Muscle layer of duodenum (tissue), 2 donors: ENCODE measurements around the gene TBL1X.

ENCODE experiments used
- H3K27ac ChIP-seq: one replicate; pipeline ENCODE4 v1.7.0; 2013; ENCODE audit warnings: mild to moderate bottlenecking, low read length
- H3K27me3 ChIP-seq: one replicate; pipeline ENCODE4 v1.7.0; 2013; ENCODE audit warnings: low read depth, mild to moderate bottlenecking, control low read depth, low read length
- H3K36me3 ChIP-seq, 2 donors: one replicate each; pipeline ENCODE4 v1.7.0; 2013; ENCODE audit warnings: low read length in 2 of 2, control low read depth in 1 of 2, mild to moderate bottlenecking in 1 of 2; ENCODE audit not compliant: insufficient read depth in 2 of 2, control insufficient read depth in 1 of 2
- H3K4me1 ChIP-seq, 2 donors: one replicate each; pipeline ENCODE4 v1.7.0; 2013; ENCODE audit warnings: low read length in 2 of 2, mild to moderate bottlenecking in 2 of 2, control low read depth in 1 of 2, moderate library complexity in 1 of 2; ENCODE audit not compliant: insufficient read depth in 2 of 2, control insufficient read depth in 1 of 2
- H3K4me3 ChIP-seq, 2 donors: one replicate each; pipeline ENCODE4 v1.7.0; 2013; ENCODE audit warnings: low read length in 2 of 2, low read depth in 1 of 2, mild to moderate bottlenecking in 1 of 2
- H3K9me3 ChIP-seq, 2 donors: one replicate each; pipeline ENCODE4 v1.7.0; 2013; ENCODE audit warnings: low read length in 2 of 2, control low read depth in 1 of 2, mild to moderate bottlenecking in 1 of 2; ENCODE audit not compliant: control insufficient read depth in 1 of 2
- donor health status: healthy.

TBL1X gene

GRCh38 chrX:9670136-9670814, 205.4 kb downstream of the TBL1X start:
- Histone ChIP-seq H3K27me3 (no peaks in the 10 kb centered on the region), H3K9me3 (no peaks in the 10 kb centered on the region), H3K27ac (no peak overlapping the region), H3K4me1 (no peaks in the 10 kb centered on the region), H3K4me3 (no peak overlapping the region), H3K36me3 (no peaks in the 10 kb centered on the region)

GRCh38 chrX:9671998-9672397, 207.1 kb downstream of the TBL1X start:
- no peaks in the 10 kb centered on the region for H3K36me3 ChIP-seq
- no peaks in the 10 kb centered on the region for H3K9me3 ChIP-seq
- H3K27me3 ChIP-seq, result no peaks in the 10 kb centered on the region
- no peak overlapping the region for H3K27ac ChIP-seq
- no peak overlapping the region for H3K4me3 ChIP-seq
- no peaks in the 10 kb centered on the region for H3K4me1 ChIP-seq

GRCh38 chrX:9676306-9676705, 211.4 kb downstream of the TBL1X start:
- Histone ChIP-seq H3K27me3 (no peaks in the 10 kb centered on the region), H3K9me3 (no peaks in the 10 kb centered on the region), H3K36me3 (no peaks in the 10 kb centered on the region), H3K4me1 (no peaks in the 10 kb centered on the region), H3K4me3 (no peak overlapping the region), H3K27ac (no peak overlapping the region)

- Histone ChIP-seq H3K4me3 (no peak overlapping the region), H3K36me3 (no peaks in the 10 kb centered on the region), H3K27me3 (no peaks in the 10 kb centered on the region), H3K27ac (no peak overlapping the region), H3K4me1 (no peaks in the 10 kb centered on the region), H3K9me3 (no peaks in the 10 kb centered on the region)
Measured at GRCh38 chrX:9676738-9677097, 211.9 kb downstream of the TBL1X start.

GRCh38 chrX:9677098-9677739, 212.4 kb downstream of the TBL1X start:
- Histone ChIP-seq H3K4me3 (no peak overlapping the region), H3K4me1 (no peaks in the 10 kb centered on the region), H3K27me3 (no peaks in the 10 kb centered on the region), H3K9me3 (no peaks in the 10 kb centered on the region), H3K36me3 (no peaks in the 10 kb centered on the region), H3K27ac (no peak overlapping the region)

GRCh38 chrX:9678215-9678965, 213.5 kb downstream of the TBL1X start:
- no peak overlapping the region for H3K27ac ChIP-seq
- no peaks in the 10 kb centered on the region for H3K36me3 ChIP-seq
- no peaks in the 10 kb centered on the region for H3K9me3 ChIP-seq
- no peak overlapping the region for H3K4me3 ChIP-seq
- H3K27me3 ChIP-seq, result no peaks in the 10 kb centered on the region
- H3K4me1 ChIP-seq, result no peaks in the 10 kb centered on the region

GRCh38 chrX:9681011-9681410, 216.2 kb downstream of the TBL1X start:
- no peak overlapping the region for H3K4me3 ChIP-seq
- H3K4me1 ChIP-seq, result no peaks in the 10 kb centered on the region
- H3K27ac ChIP-seq, result no peak overlapping the region
- no peaks in the 10 kb centered on the region for H3K27me3 ChIP-seq
- no peaks in the 10 kb centered on the region for H3K9me3 ChIP-seq
- no peaks in the 10 kb centered on the region for H3K36me3 ChIP-seq

GRCh38 chrX:9681422-9681821, 216.6 kb downstream of the TBL1X start:
- H3K9me3 ChIP-seq, result no peaks in the 10 kb centered on the region
- H3K27me3 ChIP-seq, result no peaks in the 10 kb centered on the region
- H3K36me3 ChIP-seq, result no peaks in the 10 kb centered on the region
- no peak overlapping the region for H3K27ac ChIP-seq
- no peak overlapping the region for H3K4me3 ChIP-seq
- no peaks in the 10 kb centered on the region for H3K4me1 ChIP-seq

GRCh38 chrX:9682456-9682855, 217.6 kb downstream of the TBL1X start:
- H3K4me1 ChIP-seq, result no peaks in the 10 kb centered on the region
- no peak overlapping the region for H3K4me3 ChIP-seq
- H3K27ac ChIP-seq, result no peak overlapping the region
- H3K27me3 ChIP-seq, result no peaks in the 10 kb centered on the region
- no peaks in the 10 kb centered on the region for H3K36me3 ChIP-seq
- no peaks in the 10 kb centered on the region for H3K9me3 ChIP-seq

GRCh38 chrX:9682861-9683260, 218.0 kb downstream of the TBL1X start:
- no peak overlapping the region for H3K4me3 ChIP-seq
- H3K36me3 ChIP-seq, result no peaks in the 10 kb centered on the region
- no peaks in the 10 kb centered on the region for H3K9me3 ChIP-seq
- H3K27me3 ChIP-seq, result no peaks in the 10 kb centered on the region
- H3K4me1 ChIP-seq, result no peaks in the 10 kb centered on the region
- H3K27ac ChIP-seq, result no peak overlapping the region

GRCh38 chrX:9683350-9683749, 218.5 kb downstream of the TBL1X start:
- Histone ChIP-seq H3K4me1 (no peaks in the 10 kb centered on the region), H3K27ac (no peak overlapping the region), H3K27me3 (no peaks in the 10 kb centered on the region), H3K4me3 (no peak overlapping the region), H3K9me3 (no peaks in the 10 kb centered on the region), H3K36me3 (peaks cover 0 to 4% of the 10 kb centered on the region in 2 donors)
